Left lung (tissue), 10 donors: ENCODE measurements around the gene MOCS3. TPM values are rescaled to one million over a fixed set of nuclear protein-coding genes. Genes with fewer than 3 reads are reported as not detected.

ENCODE experiments used
- ATAC-seq: fragments of 200-7000 bp; cut with Tn5 transposase; one replicate; pipeline ENCODE4 v1.9.1; 2020; ENCODE audit warnings: moderate library complexity
- DNase-seq, 4 donors: peaks; one replicate each; pipeline ENCODE4 v3.0.0-alpha.2; 2013 to 2020
- H3K27ac ChIP-seq, 2 donors: fragments of 200-600 bp; sonication (generic) in 1 of 2; one replicate each; pipeline versions ENCODE4 v1.5.0 to v1.8.0; 2020 to 2021
- H3K27me3 ChIP-seq, 2 donors: fragments of 200-600 bp; sonication (generic) in 1 of 2; one replicate each; pipeline versions ENCODE4 v1.5.0 to v1.8.0; 2020 to 2021
- H3K36me3 ChIP-seq, 2 donors: fragments of 200-600 bp; sonication (generic) in 1 of 2; one replicate each; pipeline versions ENCODE4 v1.5.0 to v1.8.0; 2020 to 2021
- H3K4me1 ChIP-seq, 2 donors: fragments of 200-600 bp; one replicate each; pipeline ENCODE4 v1.8.0; 2021
- H3K4me3 ChIP-seq, 2 donors: fragments of 200-600 bp; sonication (generic) in 1 of 2; one replicate each; pipeline versions ENCODE4 v1.5.0 to v1.8.0; 2020 to 2021; ENCODE audit warnings: mild to moderate bottlenecking in 1 of 2
- H3K9me3 ChIP-seq, 2 donors: fragments of 200-600 bp; sonication (generic) in 1 of 2; one replicate each; pipeline versions ENCODE4 v1.5.0 to v1.8.0; 2020 to 2021
- CTCF ChIP-seq, 2 donors: fragments of 200-600 bp; sonication (generic) in 1 of 2; IDR thresholded peaks; one replicate each; pipeline versions ENCODE4 v1.5.0 to v1.8.0; 2021; ENCODE audit warnings: antibody characterized with exemption in 2 of 2
- intact Hi-C, 2 donors: fragments of 100-400 bp; cut with DNase I; formaldehyde crosslinking; loops; one replicate each; pipeline versions ENCODE4 v1.11.2 to v1.14.2; 2022
- polyA plus RNA-seq, 6 donors: library from polyadenylated mRNA; unstranded; fragments of 120-200 nt; gene quantifications; one replicate each; pipeline ENCODE4 v1.2.1, GENCODE V29; 2013; ENCODE audit not compliant: insufficient read length in 6 of 6
- total RNA-seq, 2 donors: library from RNA; stranded (reverse); fragmentation: NEBNext Ultra II Directional; extraction: Animal tissue kit (Norgen Biotek cat#: 25700); gene quantifications; one replicate each; pipeline ENCODE4 v1.2.1, GENCODE V29; 2021
- donor health status: DM: no; HTN: yes; CAD: no.
- donor health status: DM: no; HTN: no; CAD: no.

Gene MOCS3
- total and polyA plus RNA-seq, 8 donors: 3.1 to 4.2 (median 3.7) TPM

- Histone ChIP-seq H3K27ac (no peak overlapping the region), H3K36me3 (no peaks in the 10 kb centered on the region), H3K4me3 (no peak overlapping the region), H3K4me1 (no peaks in the 10 kb centered on the region), H3K27me3 (peaks cover 0 to 50% of the 10 kb centered on the region in 2 donors), H3K9me3 (no peaks in the 10 kb centered on the region)
- TF ChIP-seq CTCF (IDR thresholded peaks at IDR 0.05): no peak
- no peak for DNase-seq
- intact Hi-C loops: no loop called here
- no peak for ATAC-seq
These were observed 45.7 kb downstream of the MOCS3 start for GRCh38 chr20:51004305-51004727.

GRCh38 chr20:51004781-51005180, 46.2 kb downstream of the MOCS3 start:
- Histone ChIP-seq H3K4me1 (no peaks in the 10 kb centered on the region), H3K27ac (no peak overlapping the region), H3K9me3 (no peaks in the 10 kb centered on the region), H3K36me3 (no peaks in the 10 kb centered on the region), H3K27me3 (peaks cover 0 to 53% of the 10 kb centered on the region in 2 donors), H3K4me3 (no peak overlapping the region)
- no peak for DNase-seq
- no peak for TF ChIP-seq CTCF (IDR thresholded peaks at IDR 0.05)
- intact Hi-C loops: no loop called here
- ATAC-seq: no peak

GRCh38 chr20:51005214-51005613, 46.6 kb downstream of the MOCS3 start:
- no peak for TF ChIP-seq CTCF (IDR thresholded peaks at IDR 0.05)
- intact Hi-C loops: no loop called here
- Histone ChIP-seq H3K27ac (no peak overlapping the region), H3K36me3 (no peaks in the 10 kb centered on the region), H3K4me1 (no peaks in the 10 kb centered on the region), H3K27me3 (peaks cover 0 to 53% of the 10 kb centered on the region in 2 donors), H3K4me3 (no peak overlapping the region), H3K9me3 (no peaks in the 10 kb centered on the region)
- no peak for ATAC-seq
- no peak for DNase-seq

GRCh38 chr20:51008718-51009117, 50.1 kb downstream of the MOCS3 start:
- no peak for DNase-seq
- H3K36me3 ChIP-seq: no peaks in the 10 kb centered on the region
- H3K4me1 ChIP-seq: no peaks in the 10 kb centered on the region
- no peak overlapping the region for H3K27ac ChIP-seq
- no peaks in the 10 kb centered on the region for H3K9me3 ChIP-seq
- no peak for TF ChIP-seq CTCF (IDR thresholded peaks at IDR 0.05)
- intact Hi-C loops: no loop called here
- ATAC-seq: no peak
- H3K27me3 ChIP-seq: peaks cover 0 to 64% of the 10 kb centered on the region in 2 donors
- H3K4me3 ChIP-seq: no peak overlapping the region

DNA sequence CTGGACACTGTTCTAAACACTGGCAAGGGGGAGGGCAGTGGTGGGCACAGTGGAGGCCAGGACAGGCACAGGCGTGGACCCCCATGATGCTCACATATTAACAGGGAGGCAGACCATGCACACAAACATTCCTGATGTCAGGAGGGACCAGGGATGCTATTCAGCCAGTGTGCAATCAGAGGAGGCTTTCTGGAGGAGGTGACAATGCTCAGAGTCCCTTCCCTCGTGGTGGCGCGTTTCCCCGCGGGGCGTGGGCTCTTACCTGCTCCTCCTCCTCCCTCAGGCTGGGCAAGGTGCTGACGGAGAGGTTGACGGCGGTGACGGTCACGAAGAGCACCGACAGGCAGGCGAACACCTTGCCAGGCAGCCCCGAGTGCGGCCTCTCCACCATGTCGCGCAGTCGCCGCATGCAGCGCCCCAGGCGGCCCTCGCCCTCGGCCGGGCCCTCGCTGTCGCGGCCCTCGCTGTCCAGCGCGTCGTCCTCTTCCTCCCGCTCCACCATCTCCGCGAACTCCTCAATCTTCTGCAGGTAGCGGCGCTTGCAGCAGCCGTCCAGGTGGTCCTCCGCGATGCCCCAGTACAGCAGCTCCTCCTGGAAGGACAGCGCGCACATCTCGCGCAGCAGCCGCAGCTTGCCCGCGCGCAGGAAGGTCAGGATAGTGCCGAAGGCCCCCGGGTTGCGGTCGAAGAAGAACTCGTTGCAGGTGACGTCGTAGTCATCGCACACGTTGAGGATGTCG, 50.9 kb downstream of the MOCS3 start:
- DNase-seq (no peak), ATAC-seq (no peak)
- Histone ChIP-seq H3K27ac (no peak overlapping the region), H3K27me3 (peaks cover 0 to 60% of the 10 kb centered on the region in 2 donors), H3K4me1 (no peaks in the 10 kb centered on the region), H3K36me3 (no peaks in the 10 kb centered on the region), H3K4me3 (no peak overlapping the region), H3K9me3 (no peaks in the 10 kb centered on the region)
- TF ChIP-seq CTCF (IDR thresholded peaks at IDR 0.05): no peak
- intact Hi-C loops: no loop called here
